AG04449 (cell line): Measurements from ENCODE around the gene FOSL2.

Experiments used
- CTCF ChIA-PET: fragments of 350-600 bp; formaldehyde crosslinking; extraction: SDS; loops from one replicate; lab custom pipeline; 2021; ENCODE audit warnings: antibody characterized with exemption; lab: Yijun Ruan, JAX
- POLR2A ChIA-PET: fragments of 400-600, 350-600 bp; formaldehyde crosslinking; extraction: SDS; loops from one replicate; lab custom pipeline; 2020; ENCODE audit warnings: antibody characterized with exemption, inconsistent platforms; lab: Yijun Ruan, JAX
- DNase-seq: peaks from one replicate; pipeline ENCODE4 v3.0.0-alpha.2; 2010; ENCODE audit warnings: low read depth, low spot score
- H3K4me3 ChIP-seq: 2 replicates; pipeline ENCODE4 v1.5.1; 2011; ENCODE audit warnings: low read depth, mild to moderate bottlenecking, control low read depth, low read length
- TF ChIP-seq, protein P1 (sequence below): IDR thresholded peaks from one replicate; pipeline ENCODE4 v1.5.1; 2011; ENCODE audit warnings: mild to moderate bottlenecking, moderate library complexity, low read length, control low read depth, inconsistent platforms; ENCODE audit not compliant: insufficient read depth; ENCODE audit errors: missing control alignments

FOSL2 gene

DNA sequence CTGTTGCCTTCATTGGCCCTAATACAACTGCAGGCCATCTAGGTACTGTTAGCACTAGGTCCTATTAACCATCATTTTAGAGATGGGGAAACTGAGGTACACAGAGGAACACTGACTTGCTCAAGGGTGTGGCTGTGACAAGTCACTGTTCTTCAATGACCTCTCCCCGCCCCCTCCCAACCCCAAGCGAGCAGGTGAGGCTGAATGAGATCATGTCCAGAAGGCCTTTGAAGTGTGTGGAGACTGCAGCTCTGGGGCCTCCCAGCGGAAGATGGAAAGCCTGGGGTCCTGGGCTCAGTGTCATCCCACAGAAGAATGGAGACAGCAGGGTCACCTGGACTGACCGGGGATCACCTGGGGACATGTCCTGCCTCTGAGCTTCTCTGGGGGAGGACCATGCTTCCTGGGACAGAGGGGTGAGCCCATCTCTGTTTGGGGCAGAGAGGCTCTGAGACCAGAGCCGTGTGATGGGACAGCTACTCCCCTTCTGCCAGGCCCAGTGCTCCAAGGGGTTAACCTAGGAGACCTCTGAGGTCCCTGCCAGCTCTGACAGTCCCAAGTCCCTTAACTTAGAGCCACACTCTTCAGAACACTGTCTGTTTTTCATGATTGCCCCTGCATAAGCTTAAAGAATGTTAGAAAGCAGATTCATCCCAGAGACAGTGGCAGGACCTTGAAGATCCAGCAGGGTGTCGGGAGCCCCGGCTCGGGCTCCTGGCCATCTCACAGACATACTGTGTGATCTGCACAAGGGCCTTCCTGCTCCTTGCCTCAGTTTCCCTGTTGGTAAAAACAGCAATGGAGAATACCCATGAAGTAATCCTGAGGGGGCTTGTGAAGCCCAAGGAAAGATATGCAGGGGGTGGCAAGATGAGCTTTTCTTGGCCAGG lies 16.7 kb upstream of the FOSL2 start:
- no peak overlapping the region for H3K4me3 ChIP-seq
- CTCF ChIA-PET: interaction anchor here (0.6 kb wide), 1 partner anchor 306 kb away, joined by 4 read pairs; no protein-coding TSS in a partner anchor
- TF ChIP-seq, protein P1, sequence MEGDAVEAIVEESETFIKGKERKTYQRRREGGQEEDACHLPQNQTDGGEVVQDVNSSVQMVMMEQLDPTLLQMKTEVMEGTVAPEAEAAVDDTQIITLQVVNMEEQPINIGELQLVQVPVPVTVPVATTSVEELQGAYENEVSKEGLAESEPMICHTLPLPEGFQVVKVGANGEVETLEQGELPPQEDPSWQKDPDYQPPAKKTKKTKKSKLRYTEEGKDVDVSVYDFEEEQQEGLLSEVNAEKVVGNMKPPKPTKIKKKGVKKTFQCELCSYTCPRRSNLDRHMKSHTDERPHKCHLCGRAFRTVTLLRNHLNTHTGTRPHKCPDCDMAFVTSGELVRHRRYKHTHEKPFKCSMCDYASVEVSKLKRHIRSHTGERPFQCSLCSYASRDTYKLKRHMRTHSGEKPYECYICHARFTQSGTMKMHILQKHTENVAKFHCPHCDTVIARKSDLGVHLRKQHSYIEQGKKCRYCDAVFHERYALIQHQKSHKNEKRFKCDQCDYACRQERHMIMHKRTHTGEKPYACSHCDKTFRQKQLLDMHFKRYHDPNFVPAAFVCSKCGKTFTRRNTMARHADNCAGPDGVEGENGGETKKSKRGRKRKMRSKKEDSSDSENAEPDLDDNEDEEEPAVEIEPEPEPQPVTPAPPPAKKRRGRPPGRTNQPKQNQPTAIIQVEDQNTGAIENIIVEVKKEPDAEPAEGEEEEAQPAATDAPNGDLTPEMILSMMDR: no peak
- no peak for DNase-seq
- POLR2A ChIA-PET: no interaction called here

DNA sequence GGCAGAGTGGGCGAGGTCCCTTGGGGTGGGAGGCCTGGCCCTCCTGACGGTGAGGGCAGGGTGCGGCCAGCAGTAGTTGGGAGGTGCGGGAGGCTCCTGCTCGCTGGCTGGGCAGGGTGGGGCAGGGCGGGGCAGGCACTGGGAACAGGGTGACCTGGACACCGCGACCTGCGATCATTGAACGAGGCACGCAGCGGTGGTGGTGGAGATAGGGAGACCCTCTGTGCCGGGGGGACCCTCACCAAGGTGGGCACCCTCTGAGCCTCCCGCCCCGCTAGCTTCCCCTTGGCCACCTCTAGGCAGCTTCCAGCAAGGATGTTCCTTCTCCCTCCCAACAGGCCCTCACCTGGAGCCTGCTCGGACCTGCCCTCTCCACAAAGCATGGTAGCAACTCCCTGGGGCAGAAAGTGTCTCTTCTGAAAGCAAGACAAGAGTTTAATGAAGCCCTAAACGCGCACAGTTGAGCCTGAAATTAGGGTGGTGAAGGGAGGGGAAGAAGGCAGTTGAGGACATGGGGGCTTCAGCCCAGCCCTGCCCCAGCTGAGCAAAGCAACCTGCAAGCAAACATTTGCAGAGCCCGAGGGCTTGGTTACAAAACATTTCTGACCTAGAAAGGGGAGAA lies 15.4 kb upstream of the FOSL2 start:
- no peak overlapping the region for H3K4me3 ChIP-seq
- no peak for DNase-seq
- ChIA-PET CTCF (interaction anchor here (0.9 kb wide), 1 partner anchor 12 kb away, joined by 4 read pairs; no protein-coding TSS in a partner anchor), POLR2A (no interaction called here)
- TF ChIP-seq, protein P1: no peak

DNA sequence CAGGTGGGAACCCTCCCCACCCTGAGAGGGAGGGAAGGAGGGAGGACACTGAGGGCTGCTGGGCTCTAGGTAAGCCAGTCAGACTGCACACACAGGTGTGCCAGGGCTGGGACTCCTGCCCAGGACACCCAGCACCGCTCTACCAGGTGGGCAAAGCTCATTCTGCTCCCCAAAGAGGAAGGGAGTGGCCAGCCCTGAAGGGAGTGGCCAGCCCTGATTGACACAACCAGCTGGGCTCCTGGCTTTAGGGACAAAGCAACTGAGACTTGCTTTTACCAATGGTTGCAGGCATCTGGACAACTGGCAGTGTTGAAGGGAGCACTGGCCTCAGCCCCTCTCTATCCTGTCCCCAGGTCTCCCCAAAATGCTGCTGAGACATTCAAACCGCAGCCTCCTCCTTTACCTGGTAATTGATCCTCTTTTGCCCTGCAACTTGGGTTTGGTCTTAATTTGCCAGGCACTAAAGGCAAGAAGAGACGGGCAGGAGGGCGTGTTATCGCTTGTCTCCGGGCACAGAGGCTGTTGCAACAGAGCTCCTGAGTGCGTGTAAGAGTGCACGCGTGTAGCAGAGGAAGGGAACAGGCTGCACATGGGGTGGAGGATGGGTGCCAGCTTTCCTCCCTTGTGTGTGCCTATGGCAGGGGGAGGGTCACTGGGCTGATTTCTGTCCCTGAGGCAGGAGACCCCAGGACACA lies 14.5 kb upstream of the FOSL2 start:
- TF ChIP-seq, protein P1: no peak
- ChIA-PET POLR2A (no interaction called here), CTCF (interaction anchor here (0.9 to 1.1 kb wide), 2 partner anchors 13 to 655 kb away, joined by 3 to 4 read pairs; no protein-coding TSS in a partner anchor)
- DNase-seq: no peak
- no peak overlapping the region for H3K4me3 ChIP-seq

DNA sequence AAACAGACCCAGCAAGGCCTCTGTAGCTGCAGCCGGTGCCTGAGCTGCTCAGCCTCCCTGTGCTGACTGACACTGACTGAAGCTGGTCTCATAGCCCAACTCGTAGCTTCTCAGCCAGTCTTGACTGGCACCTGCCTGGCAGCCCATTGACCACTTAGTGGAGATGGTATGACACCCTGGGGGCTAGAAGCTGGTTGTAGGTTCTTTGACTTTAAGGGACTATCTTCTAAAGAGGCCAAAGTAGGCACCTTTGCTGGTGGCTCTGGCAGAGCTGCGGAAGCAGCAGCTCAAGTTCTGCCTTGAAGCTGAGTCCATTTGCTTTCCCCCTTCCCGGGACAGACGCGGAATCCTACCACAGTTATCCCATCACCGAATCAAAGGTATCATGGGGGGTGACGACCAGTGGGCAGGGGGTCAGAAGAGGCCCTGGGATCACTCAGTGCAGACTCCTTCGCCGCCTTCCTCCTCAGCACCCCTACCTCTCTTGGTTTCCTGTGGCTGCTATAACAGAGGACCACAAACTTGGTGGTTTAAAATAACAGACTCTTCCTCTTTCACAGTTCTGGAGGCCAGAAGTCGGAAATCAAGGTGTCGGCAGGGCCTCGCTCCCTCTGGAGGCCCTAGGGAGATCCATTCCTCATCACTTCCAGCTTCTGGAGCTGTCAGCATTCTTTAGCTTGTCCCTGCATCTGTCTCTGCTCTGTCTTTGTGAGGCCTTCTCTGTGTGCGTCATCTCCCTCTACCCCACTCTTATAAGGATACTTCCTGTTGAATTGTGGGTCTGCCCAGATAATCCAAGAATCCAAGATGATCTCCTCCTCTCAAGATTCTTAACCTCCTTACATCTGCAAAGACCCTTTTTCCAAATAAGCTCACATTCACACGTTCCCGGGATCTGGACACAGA lies 13.7 kb upstream of the FOSL2 start:
- POLR2A ChIA-PET: interaction anchor here (0.5 kb wide), 1 partner anchor 18 kb away, joined by 3 read pairs; no protein-coding TSS in a partner anchor
- DNase-seq: no peak
- TF ChIP-seq, protein P1: no peak
- no peak overlapping the region for H3K4me3 ChIP-seq
- CTCF ChIA-PET: interaction anchor here (1.1 kb wide), 1 partner anchor 656 kb away, joined by 3 read pairs; no protein-coding TSS in a partner anchor

DNA sequence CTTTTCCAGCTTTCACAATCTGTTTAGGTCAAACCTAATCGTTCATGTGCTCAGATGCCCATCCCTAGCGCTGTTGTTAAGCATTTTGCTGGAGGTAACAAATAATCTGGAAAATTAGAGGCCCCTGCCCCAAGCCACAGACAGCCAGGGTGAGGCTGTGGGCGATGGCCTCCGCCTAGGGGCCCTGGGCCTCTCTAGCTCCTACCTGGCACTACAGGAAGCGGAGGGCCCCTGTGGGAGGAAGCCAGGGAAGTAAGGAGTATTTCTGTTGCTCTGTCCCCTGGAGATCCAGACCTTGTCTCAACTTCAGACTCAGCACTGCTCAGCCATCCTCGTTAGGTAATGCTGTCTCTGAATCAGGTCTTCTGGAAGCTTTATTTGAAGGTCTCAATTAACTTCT lies 12.4 kb upstream of the FOSL2 start:
- POLR2A ChIA-PET: interaction anchor here (0.6 kb wide), 1 partner anchor 12 kb away, joined by 3 read pairs; the partner anchor contains the start of gene FOSL2
- TF ChIP-seq, protein P1: no peak
- CTCF ChIA-PET: interaction anchor here (1.0 kb wide), 1 partner anchor 14 kb away, joined by 3 read pairs; no protein-coding TSS in a partner anchor
- no peak overlapping the region for H3K4me3 ChIP-seq
- no peak for DNase-seq
